GM19324 (cell line): ENCODE measurements around the gene NAALADL2.
"Not testable (repeated sequence)": the region's sequence is repeated elsewhere in the genome, so short reads cannot be mapped to it uniquely, and the experiment has no call there.

Source experiments
- ATAC-seq: cut with Tn5 transposase; IDR thresholded peaks from one replicate; pipeline ENCODE4 v1.9.1; 2021; ENCODE audit warnings: mild to moderate bottlenecking, moderate library complexity; ENCODE audit not compliant: unreplicated experiment, low FRiP score

NAALADL2 gene

GRCh38 chr3:175066617-175067415 lies 207.7 kb downstream of the NAALADL2 start:
- ATAC-seq: no peak

GRCh38 chr3:175068587-175068986 lies 209.5 kb downstream of the NAALADL2 start:
- ATAC-seq: no peak

- no peak for ATAC-seq
These were observed 211.8 kb downstream of the NAALADL2 start for GRCh38 chr3:175070946-175071345.

GRCh38 chr3:175073219-175073905 lies 214.2 kb downstream of the NAALADL2 start:
- ATAC-seq: no peak

- no peak for ATAC-seq
These were observed 216.1 kb downstream of the NAALADL2 start for GRCh38 chr3:175075269-175075668.

GRCh38 chr3:175077216-175077615 lies 218.1 kb downstream of the NAALADL2 start:
- ATAC-seq: no peak

- ATAC-seq: no peak
These were observed 223.5 kb downstream of the NAALADL2 start for GRCh38 chr3:175082631-175083030.

GRCh38 chr3:175087128-175087527 lies 228.0 kb downstream of the NAALADL2 start:
- not testable (repeated sequence) for ATAC-seq

GRCh38 chr3:175088766-175089380 lies 229.7 kb downstream of the NAALADL2 start:
- ATAC-seq: no peak

- no peak for ATAC-seq
These were observed 232.4 kb downstream of the NAALADL2 start for GRCh38 chr3:175091426-175092114.

- ATAC-seq: no peak
These were observed 234.6 kb downstream of the NAALADL2 start for GRCh38 chr3:175093748-175094147.

- ATAC-seq: no peak
These were observed 235.2 kb downstream of the NAALADL2 start for GRCh38 chr3:175094344-175094743.

GRCh38 chr3:175098644-175099043 lies 239.5 kb downstream of the NAALADL2 start:
- ATAC-seq: no peak

- ATAC-seq: no peak
These were observed 243.0 kb downstream of the NAALADL2 start for GRCh38 chr3:175102161-175102560.

GRCh38 chr3:175103298-175103697 lies 244.2 kb downstream of the NAALADL2 start:
- ATAC-seq: no peak

- no peak for ATAC-seq
These were observed 245.9 kb downstream of the NAALADL2 start for GRCh38 chr3:175105066-175105465.

- no peak for ATAC-seq
These were observed 248.1 kb downstream of the NAALADL2 start for GRCh38 chr3:175107231-175107630.

GRCh38 chr3:175107995-175108394 lies 248.9 kb downstream of the NAALADL2 start:
- no peak for ATAC-seq

- ATAC-seq: no peak
These were observed 249.5 kb downstream of the NAALADL2 start for GRCh38 chr3:175108613-175109151.

GRCh38 chr3:175111036-175111435 lies 251.9 kb downstream of the NAALADL2 start:
- ATAC-seq: no peak
